ENCODE results near the gene TCEANC2.

Gene TCEANC2

GRCh38 chr1:54132495-54132894, 79.1 kb downstream of the TCEANC2 start:
- TF ChIP-seq, protein P1, sequence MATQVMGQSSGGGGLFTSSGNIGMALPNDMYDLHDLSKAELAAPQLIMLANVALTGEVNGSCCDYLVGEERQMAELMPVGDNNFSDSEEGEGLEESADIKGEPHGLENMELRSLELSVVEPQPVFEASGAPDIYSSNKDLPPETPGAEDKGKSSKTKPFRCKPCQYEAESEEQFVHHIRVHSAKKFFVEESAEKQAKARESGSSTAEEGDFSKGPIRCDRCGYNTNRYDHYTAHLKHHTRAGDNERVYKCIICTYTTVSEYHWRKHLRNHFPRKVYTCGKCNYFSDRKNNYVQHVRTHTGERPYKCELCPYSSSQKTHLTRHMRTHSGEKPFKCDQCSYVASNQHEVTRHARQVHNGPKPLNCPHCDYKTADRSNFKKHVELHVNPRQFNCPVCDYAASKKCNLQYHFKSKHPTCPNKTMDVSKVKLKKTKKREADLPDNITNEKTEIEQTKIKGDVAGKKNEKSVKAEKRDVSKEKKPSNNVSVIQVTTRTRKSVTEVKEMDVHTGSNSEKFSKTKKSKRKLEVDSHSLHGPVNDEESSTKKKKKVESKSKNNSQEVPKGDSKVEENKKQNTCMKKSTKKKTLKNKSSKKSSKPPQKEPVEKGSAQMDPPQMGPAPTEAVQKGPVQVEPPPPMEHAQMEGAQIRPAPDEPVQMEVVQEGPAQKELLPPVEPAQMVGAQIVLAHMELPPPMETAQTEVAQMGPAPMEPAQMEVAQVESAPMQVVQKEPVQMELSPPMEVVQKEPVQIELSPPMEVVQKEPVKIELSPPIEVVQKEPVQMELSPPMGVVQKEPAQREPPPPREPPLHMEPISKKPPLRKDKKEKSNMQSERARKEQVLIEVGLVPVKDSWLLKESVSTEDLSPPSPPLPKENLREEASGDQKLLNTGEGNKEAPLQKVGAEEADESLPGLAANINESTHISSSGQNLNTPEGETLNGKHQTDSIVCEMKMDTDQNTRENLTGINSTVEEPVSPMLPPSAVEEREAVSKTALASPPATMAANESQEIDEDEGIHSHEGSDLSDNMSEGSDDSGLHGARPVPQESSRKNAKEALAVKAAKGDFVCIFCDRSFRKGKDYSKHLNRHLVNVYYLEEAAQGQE (IDR thresholded peaks at IDR 0.05; ENCODE audit: insufficient read depth in 1 of 2, low read depth in 2 of 2, low read length in 2 of 2): no peak
- TF ChIP-seq SIN3A (IDR thresholded peaks at IDR 0.05; ENCODE audit: borderline replicate concordance, insufficient read depth, low read length) (no peak), TAF1 (IDR thresholded peaks at IDR 0.05; ENCODE audit: borderline replicate concordance, insufficient read depth, low read length) (no peak), FOXP2 (optimal IDR thresholded peaks at IDR 0.05; ENCODE audit: borderline replicate concordance, extremely low read depth, extremely low read length, insufficient read depth) (no peak), POLR2AphosphoS5 (IDR thresholded peaks at IDR 0.05; ENCODE audit: low read depth, low read length) (no peak)

GRCh38 chr1:54134295-54134694, 80.9 kb downstream of the TCEANC2 start:
- TF ChIP-seq POLR2AphosphoS5 (IDR thresholded peaks at IDR 0.05; ENCODE audit: low read depth, low read length) (no peak), FOXP2 (optimal IDR thresholded peaks at IDR 0.05; ENCODE audit: borderline replicate concordance, extremely low read depth, extremely low read length, insufficient read depth) (no peak), SIN3A (IDR thresholded peaks at IDR 0.05; ENCODE audit: borderline replicate concordance, insufficient read depth, low read length) (no peak), TAF1 (IDR thresholded peaks at IDR 0.05; ENCODE audit: borderline replicate concordance, insufficient read depth, low read length) (no peak)
- TF ChIP-seq, protein P1 (IDR thresholded peaks at IDR 0.05; ENCODE audit: insufficient read depth in 1 of 2, low read depth in 2 of 2, low read length in 2 of 2): no peak

GRCh38 chr1:54135436-54136120, 82.2 kb downstream of the TCEANC2 start:
- TF ChIP-seq TAF1 (IDR thresholded peaks at IDR 0.05; ENCODE audit: borderline replicate concordance, insufficient read depth, low read length): no peak
- TF ChIP-seq FOXP2 (optimal IDR thresholded peaks at IDR 0.05; ENCODE audit: borderline replicate concordance, extremely low read depth, extremely low read length, insufficient read depth): no peak
- no peak for TF ChIP-seq SIN3A (IDR thresholded peaks at IDR 0.05; ENCODE audit: borderline replicate concordance, insufficient read depth, low read length)
- TF ChIP-seq POLR2AphosphoS5 (IDR thresholded peaks at IDR 0.05; ENCODE audit: low read depth, low read length): no peak
- TF ChIP-seq, protein P1 (IDR thresholded peaks at IDR 0.05; ENCODE audit: insufficient read depth in 1 of 2, low read depth in 2 of 2, low read length in 2 of 2): no peak

GRCh38 chr1:54136269-54136896, 83.0 kb downstream of the TCEANC2 start:
- TF ChIP-seq, protein P1 (IDR thresholded peaks at IDR 0.05; ENCODE audit: insufficient read depth in 1 of 2, low read depth in 2 of 2, low read length in 2 of 2): no peak
- TF ChIP-seq TAF1 (IDR thresholded peaks at IDR 0.05; ENCODE audit: borderline replicate concordance, insufficient read depth, low read length): no peak
- no peak for TF ChIP-seq SIN3A (IDR thresholded peaks at IDR 0.05; ENCODE audit: borderline replicate concordance, insufficient read depth, low read length)
- TF ChIP-seq FOXP2 (optimal IDR thresholded peaks at IDR 0.05; ENCODE audit: borderline replicate concordance, extremely low read depth, extremely low read length, insufficient read depth): no peak
- no peak for TF ChIP-seq POLR2AphosphoS5 (IDR thresholded peaks at IDR 0.05; ENCODE audit: low read depth, low read length)
